ENCODE data around the gene CCDC40. TPM values are rescaled to one million over a fixed set of nuclear protein-coding genes. Genes with fewer than 3 reads are reported as not detected.

CCDC40 gene
- 7.7 TPM for total RNA-seq (ENCODE audit: unreplicated experiment)
- long read RNA-seq, partial matches to known transcripts: 0 of 1 reads
- long read RNA-seq, other reads (novel, unspliced or antisense): 1 of 1 reads

DNA sequence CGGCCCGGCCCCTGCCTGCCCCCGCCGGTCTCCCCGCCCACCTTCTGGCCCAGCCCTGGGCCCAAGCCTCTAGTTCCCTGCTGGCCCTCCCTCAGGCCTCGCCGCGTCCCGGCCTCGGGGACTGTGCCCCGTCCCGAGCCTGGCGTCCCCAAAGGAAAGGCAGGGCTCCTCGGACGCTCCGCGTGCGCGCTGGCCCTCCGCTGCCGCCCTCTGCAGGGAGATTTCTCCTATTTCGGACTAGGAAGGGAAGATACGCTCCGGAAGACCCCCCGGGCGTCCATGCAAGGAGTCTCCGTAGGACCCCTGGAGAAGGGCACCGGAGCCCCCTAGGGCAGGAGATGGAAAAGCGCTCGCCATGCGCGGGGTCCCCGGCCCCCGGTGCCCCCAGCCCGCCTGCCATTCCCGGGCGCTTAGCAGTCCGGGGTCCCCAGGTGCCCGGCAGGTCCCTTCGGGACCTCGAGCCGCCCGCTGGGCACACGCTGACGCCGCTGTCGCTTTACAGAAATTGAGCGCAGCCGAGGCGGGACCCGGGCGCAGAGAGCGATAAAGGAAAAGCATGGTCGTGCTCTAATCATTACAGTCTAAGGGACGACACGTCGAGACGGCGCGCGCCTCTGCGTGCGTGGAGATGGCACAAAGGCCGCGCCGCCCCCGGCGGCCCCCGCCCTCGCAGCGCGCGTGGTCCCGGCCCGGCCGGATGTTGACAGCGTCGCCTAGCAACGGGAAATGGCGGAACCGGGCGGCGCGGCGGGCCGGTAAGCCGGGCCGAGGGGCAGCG lies at the start of gene CCDC40:
Gene CCDC40, plus strand, starts transcription at position 706 of the 778 bp plus-strand sequence. Its CDS starts 21 bp downstream, at position 727.
- Mint-ChIP-seq H3K36me3 (ENCODE audit: low read depth, unreplicated experiment) (peaks cover 13% of the 10 kb centered on the region), H3K27me3 (ENCODE audit: unreplicated experiment) (peaks cover 13% of the 10 kb centered on the region), H3K4me3 (ENCODE audit: unreplicated experiment) (peak within 1 kb of the TSS; percentile 93), H3K4me1 (ENCODE audit: unreplicated experiment) (peaks cover 52% of the 10 kb centered on the region), H3K27ac (ENCODE audit: unreplicated experiment) (peak within 1 kb of the TSS; percentile 98), H3K9me3 (ENCODE audit: unreplicated experiment) (no peaks in the 10 kb centered on the region)
- DNase-seq (ENCODE audit: low spot score): peak; percentile 85
- TF ChIP-seq CTCF (IDR thresholded peaks at IDR 0.05; ENCODE audit: unreplicated experiment): no peak

GRCh38 chr17:79987187-79987934 lies 49.1 kb upstream of the CCDC40 start:
- no peak overlapping the region for H3K4me3 Mint-ChIP-seq (ENCODE audit: unreplicated experiment)
- H3K9me3 Mint-ChIP-seq (ENCODE audit: unreplicated experiment): no peaks in the 10 kb centered on the region
- no peak for DNase-seq (ENCODE audit: low spot score)
- H3K36me3 Mint-ChIP-seq (ENCODE audit: low read depth, unreplicated experiment): peaks cover 12% of the 10 kb centered on the region
- no peak for TF ChIP-seq CTCF (IDR thresholded peaks at IDR 0.05; ENCODE audit: unreplicated experiment)
- no peak overlapping the region for H3K27ac Mint-ChIP-seq (ENCODE audit: unreplicated experiment)
- peaks cover 4% of the 10 kb centered on the region for H3K27me3 Mint-ChIP-seq (ENCODE audit: unreplicated experiment)
- peaks cover 59% of the 10 kb centered on the region for H3K4me1 Mint-ChIP-seq (ENCODE audit: unreplicated experiment)

GRCh38 chr17:79987935-79988184 lies 48.6 kb upstream of the CCDC40 start:
- Mint-ChIP-seq H3K4me1 (ENCODE audit: unreplicated experiment) (peaks cover 62% of the 10 kb centered on the region), H3K4me3 (ENCODE audit: unreplicated experiment) (no peak overlapping the region), H3K36me3 (ENCODE audit: low read depth, unreplicated experiment) (peaks cover 16% of the 10 kb centered on the region), H3K27me3 (ENCODE audit: unreplicated experiment) (peaks cover 6% of the 10 kb centered on the region), H3K9me3 (ENCODE audit: unreplicated experiment) (no peaks in the 10 kb centered on the region), H3K27ac (ENCODE audit: unreplicated experiment) (no peak overlapping the region)
- DNase-seq (ENCODE audit: low spot score): no peak
- no peak for TF ChIP-seq CTCF (IDR thresholded peaks at IDR 0.05; ENCODE audit: unreplicated experiment)

- DNase-seq (ENCODE audit: low spot score): no peak
- H3K27me3 Mint-ChIP-seq (ENCODE audit: unreplicated experiment): peaks cover 6% of the 10 kb centered on the region
- peaks cover 62% of the 10 kb centered on the region for H3K4me1 Mint-ChIP-seq (ENCODE audit: unreplicated experiment)
- TF ChIP-seq CTCF (IDR thresholded peaks at IDR 0.05; ENCODE audit: unreplicated experiment): no peak
- H3K9me3 Mint-ChIP-seq (ENCODE audit: unreplicated experiment): no peaks in the 10 kb centered on the region
- H3K27ac Mint-ChIP-seq (ENCODE audit: unreplicated experiment): no peak overlapping the region
- peaks cover 16% of the 10 kb centered on the region for H3K36me3 Mint-ChIP-seq (ENCODE audit: low read depth, unreplicated experiment)
- peak overlapping the region; percentile 37 for H3K4me3 Mint-ChIP-seq (ENCODE audit: unreplicated experiment)
Observed at GRCh38 chr17:79988185-79988971, 48.1 kb upstream of the CCDC40 start.
